T-helper 17 cell (primary cell): Measurements from ENCODE around the gene METTL17. TPM values are rescaled to one million over a fixed set of nuclear protein-coding genes. Genes with fewer than 3 reads are reported as not detected.

Experiments
- ATAC-seq: fragments of 150-1000 bp; cut with Tn5 transposase; 2 replicates; pipeline ENCODE4 v1.10.0; 2021; ENCODE audit warnings: mild to moderate bottlenecking, moderate library complexity
- DNase-seq, 3 donors: peaks; one replicate each; pipeline versions ENCODE4 v3.0.0 to v3.0.0-alpha.2; 2020 to 2021
- H3K9me3 ChIP-seq: one replicate; pipeline ENCODE4 v1.7.0; 2013; ENCODE audit warnings: low read length, mild to moderate bottlenecking; ENCODE audit not compliant: control insufficient read depth, poor library complexity, severe bottlenecking
- H3K27ac Mint-ChIP-seq: one replicate; pipeline ENCODE4 v1.8.0; 2022; ENCODE audit warnings: mild to moderate bottlenecking, moderate library complexity, mixed read lengths
- H3K27me3 Mint-ChIP-seq: one replicate; pipeline ENCODE4 v1.8.0; 2022; ENCODE audit warnings: mixed read lengths
- H3K36me3 Mint-ChIP-seq: one replicate; pipeline ENCODE4 v1.8.0; 2022; ENCODE audit warnings: low read depth, mixed read lengths
- H3K4me1 Mint-ChIP-seq: one replicate; pipeline ENCODE4 v1.8.0; 2022; ENCODE audit warnings: mild to moderate bottlenecking, mixed read lengths
- H3K4me3 Mint-ChIP-seq: one replicate; pipeline ENCODE4 v1.8.0; 2022; ENCODE audit warnings: mild to moderate bottlenecking, moderate library complexity, mixed read lengths
- total RNA-seq, 4 donors: library from RNA in 2 of 4; stranded (reverse) in 2 of 4; gene quantifications; one replicate each; pipeline ENCODE4 v1.2.3 and lab custom pipeline; 2022 to 2026

Gene METTL17
- total RNA-seq, 2 donors from 2014 or later = 76.6 to 91.2 TPM

DNA sequence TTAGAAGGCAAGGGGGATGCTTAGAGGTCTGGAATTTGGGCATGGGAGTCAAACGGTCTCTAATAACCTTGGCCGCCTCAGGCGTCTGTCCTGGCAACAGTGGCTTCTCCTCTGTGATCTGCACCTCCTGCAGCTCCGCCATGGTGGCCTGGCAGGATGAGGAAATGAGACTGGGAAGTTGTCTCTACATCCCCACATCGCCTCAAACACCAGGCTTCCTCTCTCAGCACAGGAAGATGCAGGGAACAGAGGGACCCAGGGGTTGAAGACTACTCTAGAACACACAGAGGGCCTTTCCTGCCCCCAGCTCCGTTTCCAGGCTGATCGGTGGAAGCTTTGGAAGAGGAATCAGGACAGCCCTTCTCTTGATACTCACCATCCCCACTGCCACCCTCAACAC is 33.4 kb downstream of the METTL17 start:
- no peak for DNase-seq
- ATAC-seq = no peak
- peak overlapping the region; percentile 95 for H3K4me3 Mint-ChIP-seq
- H3K36me3 Mint-ChIP-seq = peaks cover 6% of the 10 kb centered on the region
- peak overlapping the region; percentile 72 for H3K27ac Mint-ChIP-seq
- H3K27me3 Mint-ChIP-seq = no peaks in the 10 kb centered on the region
- peaks cover 21% of the 10 kb centered on the region for H3K4me1 Mint-ChIP-seq
- no peaks in the 10 kb centered on the region for H3K9me3 ChIP-seq

- ATAC-seq (peak; percentile 24), DNase-seq (no peak)
- H3K9me3 ChIP-seq = no peaks in the 10 kb centered on the region
- H3K27me3 Mint-ChIP-seq = no peaks in the 10 kb centered on the region
- peak overlapping the region; percentile 95 for H3K4me3 Mint-ChIP-seq
- peaks cover 21% of the 10 kb centered on the region for H3K4me1 Mint-ChIP-seq
- peaks cover 6% of the 10 kb centered on the region for H3K36me3 Mint-ChIP-seq
- H3K27ac Mint-ChIP-seq = peak overlapping the region; percentile 74
Observed at GRCh38 chr14:21023817-21024584, 34.2 kb downstream of the METTL17 start.

GRCh38 chr14:21024585-21025370 is 35.0 kb downstream of the METTL17 start, which contains the start of gene NDRG2:
TSS of gene NDRG2 (minus strand) at chr14:21025061. CDS start at chr14:21023315, 1,746 bp downstream.
- H3K36me3 Mint-ChIP-seq = peaks cover 2% of the 10 kb centered on the region
- H3K4me1 Mint-ChIP-seq = peaks cover 21% of the 10 kb centered on the region
- no peaks in the 10 kb centered on the region for H3K27me3 Mint-ChIP-seq
- no peaks in the 10 kb centered on the region for H3K9me3 ChIP-seq
- H3K4me3 Mint-ChIP-seq = peak within 1 kb of the TSS; percentile 95
- DNase-seq = peak; percentile 58 to 82 (median 78)
- peak within 1 kb of the TSS; percentile 74 for H3K27ac Mint-ChIP-seq
- ATAC-seq = peak; percentile 93

GRCh38 chr14:21025371-21026273 is 35.8 kb downstream of the METTL17 start:
- ATAC-seq (no peak), DNase-seq (no peak)
- Mint-ChIP-seq H3K36me3 (peaks cover 2% of the 10 kb centered on the region), H3K4me3 (peak overlapping the region; percentile 95), H3K4me1 (peaks cover 21% of the 10 kb centered on the region), H3K27ac (peak overlapping the region; percentile 74), H3K27me3 (no peaks in the 10 kb centered on the region)
- no peaks in the 10 kb centered on the region for H3K9me3 ChIP-seq

- Mint-ChIP-seq H3K4me3 (peak overlapping the region; percentile 61), H3K36me3 (peaks cover 2% of the 10 kb centered on the region), H3K27ac (peak overlapping the region; percentile 66), H3K27me3 (peaks cover under 1% of the 10 kb centered on the region), H3K4me1 (peaks cover 21% of the 10 kb centered on the region)
- ATAC-seq = no peak
- no peaks in the 10 kb centered on the region for H3K9me3 ChIP-seq
- DNase-seq = no peak
Observed at GRCh38 chr14:21026274-21026987, 36.7 kb downstream of the METTL17 start.

DNA sequence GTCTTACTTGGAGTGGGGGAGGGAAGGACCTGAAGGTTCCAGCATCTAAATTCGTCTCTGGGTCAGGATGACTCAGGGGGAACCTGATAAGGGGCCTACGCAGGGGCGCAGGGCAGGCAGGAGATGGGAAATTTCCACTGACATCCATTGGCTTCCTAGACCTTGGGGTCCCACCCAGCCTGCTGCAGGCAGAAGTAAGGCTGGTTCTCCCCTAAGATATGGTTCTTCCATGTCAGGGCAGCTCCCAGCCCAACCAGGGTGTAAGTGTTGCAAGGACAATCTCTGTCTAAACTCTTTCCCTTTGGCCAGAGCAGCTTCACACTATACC is 37.2 kb downstream of the METTL17 start:
- H3K36me3 Mint-ChIP-seq = peaks cover 2% of the 10 kb centered on the region
- DNase-seq (no peak), ATAC-seq (no peak)
- peaks cover 21% of the 10 kb centered on the region for H3K4me1 Mint-ChIP-seq
- peaks cover 6% of the 10 kb centered on the region for H3K27me3 Mint-ChIP-seq
- no peaks in the 10 kb centered on the region for H3K9me3 ChIP-seq
- H3K27ac Mint-ChIP-seq = peak overlapping the region; percentile 66
- peak overlapping the region; percentile 61 for H3K4me3 Mint-ChIP-seq

- H3K9me3 ChIP-seq = no peaks in the 10 kb centered on the region
- Mint-ChIP-seq H3K27ac (no peak within 1 kb of the TSS), H3K27me3 (peaks cover 17% of the 10 kb centered on the region), H3K4me3 (no peak within 1 kb of the TSS), H3K4me1 (peaks cover 7% of the 10 kb centered on the region), H3K36me3 (peaks cover 2% of the 10 kb centered on the region)
- no peak for ATAC-seq
- no peak for DNase-seq
Observed at GRCh38 chr14:21029917-21030316, 40.1 kb downstream of the METTL17 start, which contains the start of gene TPPP2. TSS of gene TPPP2 (plus strand) at chr14:21030217. CDS start at chr14:21030582, 365 bp downstream.

DNA sequence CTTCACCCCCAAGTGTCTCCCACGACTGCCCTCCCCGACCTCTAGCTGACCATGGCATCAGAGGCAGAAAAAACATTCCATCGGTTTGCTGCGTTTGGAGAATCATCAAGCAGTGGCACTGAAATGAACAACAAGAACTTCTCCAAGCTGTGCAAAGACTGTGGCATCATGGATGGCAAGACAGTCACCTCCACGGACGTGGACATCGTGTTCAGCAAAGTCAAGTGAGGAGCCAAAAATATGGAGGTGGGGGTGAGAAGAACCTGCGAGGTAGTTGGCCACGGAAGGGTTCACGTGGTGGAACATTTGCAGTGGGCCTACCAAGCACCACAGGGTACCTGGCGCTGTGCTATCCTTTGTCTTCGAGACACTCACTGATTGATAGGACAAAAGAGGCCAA is 40.8 kb downstream of the METTL17 start:
- H3K4me1 Mint-ChIP-seq = peaks cover 6% of the 10 kb centered on the region
- H3K4me3 Mint-ChIP-seq = no peak overlapping the region
- ATAC-seq (no peak), DNase-seq (no peak)
- no peak overlapping the region for H3K27ac Mint-ChIP-seq
- H3K36me3 Mint-ChIP-seq = peaks cover 2% of the 10 kb centered on the region
- H3K27me3 Mint-ChIP-seq = peaks cover 21% of the 10 kb centered on the region
- H3K9me3 ChIP-seq = no peaks in the 10 kb centered on the region

GRCh38 chr14:21032326-21033132 is 42.7 kb downstream of the METTL17 start:
- ATAC-seq = no peak
- peaks cover 24% of the 10 kb centered on the region for H3K27me3 Mint-ChIP-seq
- peaks cover 2% of the 10 kb centered on the region for H3K4me1 Mint-ChIP-seq
- H3K9me3 ChIP-seq = no peaks in the 10 kb centered on the region
- peaks cover 2% of the 10 kb centered on the region for H3K36me3 Mint-ChIP-seq
- H3K4me3 Mint-ChIP-seq = no peak overlapping the region
- DNase-seq = no peak
- H3K27ac Mint-ChIP-seq = no peak overlapping the region

DNA sequence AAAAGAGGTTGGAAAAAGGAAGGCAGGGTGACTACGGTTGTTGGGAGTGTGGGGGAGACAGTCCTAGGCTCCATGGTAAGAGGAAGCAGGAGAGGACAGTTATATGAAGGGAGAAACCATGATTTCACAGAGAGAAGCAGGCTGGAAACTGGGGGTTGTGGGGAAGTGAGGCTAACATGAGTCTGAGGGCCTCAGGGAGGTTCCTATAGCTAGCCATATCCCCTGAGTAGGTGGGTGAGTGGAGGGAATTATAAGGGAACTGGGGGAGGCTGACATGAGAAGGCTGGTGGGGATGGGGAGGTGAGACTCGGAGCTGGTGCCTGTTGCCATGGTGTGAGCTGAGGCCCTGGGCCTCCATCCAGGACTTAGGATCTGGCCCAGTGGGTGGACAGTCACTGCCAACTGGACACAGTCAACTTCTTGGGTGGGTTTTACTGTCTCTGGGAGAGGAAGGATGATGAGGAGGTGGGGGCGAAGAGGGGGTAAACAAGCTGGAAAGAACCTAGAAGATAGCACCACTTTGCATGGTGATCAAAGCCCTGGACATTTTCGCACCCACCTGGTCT is 43.4 kb downstream of the METTL17 start:
- Mint-ChIP-seq H3K27me3 (peaks cover 24% of the 10 kb centered on the region), H3K36me3 (peaks cover 2% of the 10 kb centered on the region), H3K27ac (no peak overlapping the region), H3K4me1 (peaks cover 2% of the 10 kb centered on the region), H3K4me3 (no peak overlapping the region)
- H3K9me3 ChIP-seq = no peaks in the 10 kb centered on the region
- no peak for ATAC-seq
- DNase-seq = no peak

DNA sequence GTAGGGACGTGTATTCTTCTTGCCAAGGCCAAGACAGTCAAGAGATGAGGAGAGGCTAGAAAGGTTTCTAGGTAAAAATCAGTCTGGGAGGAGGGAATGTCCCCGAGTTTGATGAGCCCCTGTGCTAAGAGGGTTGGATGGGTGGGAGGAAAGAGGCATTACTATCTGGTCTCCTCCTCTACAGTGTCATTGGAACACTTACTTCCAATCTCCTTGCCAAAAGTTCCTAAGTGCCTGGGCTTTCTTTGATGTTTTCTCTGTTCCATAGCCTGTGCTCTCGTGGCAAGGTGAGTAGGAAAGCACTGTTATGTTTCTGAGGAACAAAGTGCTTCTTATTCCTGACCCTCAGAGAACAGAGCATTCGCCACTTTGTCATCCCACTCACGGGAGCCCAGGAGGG is 44.9 kb downstream of the METTL17 start, which contains the start of gene RNASE13:
TSS of gene RNASE13 (minus strand) at position 101 of the 400 bp plus-strand sequence. CDS start 519 bp downstream, outside the sequence.
- Mint-ChIP-seq H3K36me3 (peaks cover 2% of the 10 kb centered on the region), H3K27ac (no peak within 1 kb of the TSS), H3K4me1 (peaks cover 2% of the 10 kb centered on the region), H3K4me3 (no peak within 1 kb of the TSS), H3K27me3 (peaks cover 24% of the 10 kb centered on the region)
- ATAC-seq = no peak
- no peaks in the 10 kb centered on the region for H3K9me3 ChIP-seq
- no peak for DNase-seq
